Esophagus squamous epithelium (tissue), 4 donors: Measurements from ENCODE around the gene MRPL41.

Source experiments
- CTCF ChIP-seq, 6 experiments: fragments of 450-650 bp in 4 of 6; fragments of 200-600 bp in 2 of 6; sonication (generic) in 2 of 6; IDR thresholded peaks; one replicate each; pipeline ENCODE4 v1.5.1; 2016 to 2019; ENCODE audit warnings: antibody characterized with exemption in 6 of 6, mild to moderate bottlenecking in 4 of 6, moderate library complexity in 4 of 6
- POLR2A ChIP-seq, 4 donors: fragments of 450-650 bp; IDR thresholded peaks; one replicate each; pipeline ENCODE4 v1.6.1; 2017; ENCODE audit warnings: antibody characterized with exemption in 4 of 4, mild to moderate bottlenecking in 4 of 4, moderate library complexity in 3 of 4

- TF ChIP-seq CTCF (IDR thresholded peaks at IDR 0.05) (no peak), POLR2A (IDR thresholded peaks at IDR 0.05) (no peak)
Measured at GRCh38 chr9:137542486-137542885, 9.2 kb upstream of the MRPL41 start.
